ENCODE measurements around the gene PRM3.

Gene PRM3

DNA sequence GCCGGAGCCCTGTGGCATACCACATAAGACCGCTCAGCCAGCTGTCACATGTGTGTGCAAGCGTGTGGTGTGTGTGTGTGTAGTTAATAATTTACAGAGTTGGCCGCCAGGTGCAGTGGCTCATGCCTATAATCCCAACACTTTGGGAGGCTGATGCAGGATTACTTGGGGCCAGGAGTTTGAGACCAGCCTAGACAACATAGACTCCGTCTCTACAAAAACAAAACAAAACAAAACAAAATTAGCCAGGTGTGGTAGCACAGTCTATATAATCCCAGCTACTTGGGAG is 37.8 kb downstream of the PRM3 start:
- DNase-seq: no peak
- intact Hi-C loops (cut with DNase I): no loop called here

- no peak for DNase-seq
- intact Hi-C loops (cut with DNase I): no loop called here
These were observed 38.3 kb downstream of the PRM3 start for GRCh38 chr16:11234884-11235702.

DNA sequence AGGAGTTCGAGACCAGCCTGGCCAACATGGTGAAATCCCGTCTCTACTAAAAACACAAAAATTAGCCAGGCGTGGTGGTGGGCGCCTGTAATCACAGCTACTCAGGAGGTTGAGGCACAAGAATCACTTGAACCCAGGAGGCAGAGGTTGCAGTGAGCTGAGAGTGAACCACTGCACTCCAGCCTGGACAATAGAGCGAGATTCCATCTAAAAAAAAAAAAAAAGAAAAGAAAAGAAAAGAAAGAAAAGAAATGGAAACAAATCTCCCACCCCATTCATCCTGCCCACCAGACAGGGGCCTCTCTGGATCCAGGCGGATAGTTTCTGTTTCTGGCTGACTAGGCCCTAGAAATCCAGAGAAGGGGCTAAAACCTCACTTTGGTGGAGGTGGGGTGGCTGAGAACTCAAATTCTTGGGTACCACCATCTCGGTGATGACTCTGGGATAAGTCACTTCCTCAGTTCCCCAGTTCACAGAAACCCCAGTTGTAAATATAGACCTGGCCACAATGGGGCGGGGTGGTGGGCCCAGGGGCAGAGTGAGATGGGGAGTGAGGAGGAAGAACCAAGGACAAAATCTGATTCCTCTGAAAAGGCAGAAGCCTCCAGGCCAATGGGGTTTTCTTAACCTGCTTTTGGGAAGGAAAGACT is 39.6 kb downstream of the PRM3 start:
- no peak for DNase-seq
- intact Hi-C loops (cut with DNase I): no loop called here

DNA sequence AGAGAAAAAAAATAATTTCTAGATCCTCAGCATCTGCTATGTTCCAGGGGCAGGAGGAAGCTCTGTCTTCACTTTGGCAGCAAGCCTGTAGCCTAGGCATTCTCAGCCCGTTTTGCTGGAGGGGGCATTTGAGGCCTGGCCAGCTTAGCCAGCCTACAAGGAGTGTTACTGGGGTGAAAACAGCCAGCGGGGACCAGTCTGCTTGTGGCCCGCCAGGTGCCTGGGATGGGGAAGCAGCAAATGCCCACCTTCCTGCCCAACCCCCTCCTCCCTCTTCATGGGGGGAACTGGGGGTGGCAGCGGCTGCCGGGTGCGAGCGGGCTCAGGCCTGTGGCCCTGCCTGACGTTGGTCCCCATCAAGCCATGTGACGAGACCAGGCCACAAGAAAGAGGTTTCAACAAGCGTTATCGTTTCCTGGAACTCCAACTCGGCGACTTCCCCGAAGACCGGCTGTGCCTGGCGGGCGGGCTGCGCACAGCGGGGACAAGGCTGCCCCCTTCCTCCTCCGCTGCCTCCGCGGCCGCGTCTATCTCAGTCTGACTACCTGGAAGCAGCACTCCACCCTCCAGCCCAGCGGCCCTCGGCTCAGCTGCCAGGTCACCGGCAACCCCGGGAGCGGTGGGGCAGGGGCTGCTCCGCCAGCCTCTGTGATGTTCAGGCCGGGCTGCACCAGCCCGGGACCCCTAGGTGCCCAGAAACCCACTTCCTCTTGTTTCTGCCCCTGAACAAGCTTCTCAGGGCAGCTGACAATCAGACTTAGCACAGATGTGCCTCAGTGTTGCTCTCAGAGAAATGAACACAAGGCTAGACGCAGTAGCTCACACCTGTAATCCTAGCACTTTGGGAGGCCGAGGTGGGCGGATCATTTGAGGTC is 40.3 kb downstream of the PRM3 start:
- intact Hi-C loops (cut with DNase I): no loop called here
- peak in 11 of 42 donors; percentile 7 to 50 (median 24) for DNase-seq

GRCh38 chr16:11232302-11232851 is 41.1 kb downstream of the PRM3 start:
- no peak for DNase-seq
- intact Hi-C loops (cut with DNase I): no loop called here

GRCh38 chr16:11231367-11231970 is 42.0 kb downstream of the PRM3 start:
- DNase-seq: no peak
- intact Hi-C loops (cut with DNase I): no loop called here

DNA sequence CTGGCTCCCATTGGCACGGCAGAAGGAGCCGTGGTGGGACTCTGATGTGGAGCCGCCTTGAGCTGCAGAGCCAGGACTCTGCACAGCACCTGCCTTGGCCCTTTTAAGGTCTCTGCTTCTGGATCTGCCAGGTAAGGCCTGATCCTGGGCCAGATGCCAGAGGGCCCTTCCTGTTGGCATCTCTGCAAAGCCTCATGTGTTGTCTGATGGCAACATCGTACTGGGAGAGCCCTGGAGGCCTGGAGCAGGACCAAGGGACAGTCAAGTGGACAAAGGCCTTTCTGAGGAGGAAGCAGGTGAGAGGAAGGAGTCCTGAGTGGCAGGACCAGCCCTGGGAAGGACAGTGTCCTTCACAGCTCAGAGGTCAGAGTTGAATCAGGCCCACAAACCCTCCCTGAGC is 43.5 kb downstream of the PRM3 start:
- DNase-seq: no peak
- intact Hi-C loops (cut with DNase I): no loop called here

DNA sequence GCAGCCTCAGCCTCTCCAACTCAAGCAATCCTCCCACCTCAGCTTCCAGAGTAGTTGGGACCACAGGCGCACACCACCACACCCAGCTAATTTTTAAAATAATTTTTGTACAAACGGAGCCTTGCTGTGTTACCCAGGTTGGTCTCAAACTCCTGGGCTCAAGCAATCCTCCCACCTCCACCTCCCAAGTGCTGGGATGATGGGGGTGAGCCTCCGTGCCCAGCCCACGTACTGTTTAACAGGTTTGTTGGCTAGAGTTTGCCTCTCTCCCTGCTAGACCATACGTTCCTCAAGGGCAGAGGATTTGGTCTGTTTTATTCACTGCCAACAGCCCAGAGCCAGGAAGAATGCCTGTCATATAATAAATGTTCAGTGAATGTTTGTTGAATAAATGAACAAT is 44.0 kb downstream of the PRM3 start:
- DNase-seq: no peak
- intact Hi-C loops (cut with DNase I): no loop called here

- intact Hi-C loops (cut with DNase I): no loop called here
These were observed 47.5 kb downstream of the PRM3 start for GRCh38 chr16:11225677-11226549.

GRCh38 chr16:11224894-11225676 is 48.3 kb downstream of the PRM3 start:
- DNase-seq: peak in 6 of 42 donors; percentile 13 to 45 (median 24)
- intact Hi-C loops (cut with DNase I): no loop called here

More at GRCh38 chr16:11225677-11226549, 47.5 kb downstream of the PRM3 start:
- DNase-seq: no peak

GRCh38 chr16:11224096-11224893 is 49.1 kb downstream of the PRM3 start:
- intact Hi-C loops (cut with DNase I): no loop called here
- DNase-seq: peak in 33 of 42 donors; percentile 6 to 82 (median 34)

All from head of caudate nucleus (tissue), 42 donors.